Stimulated activated CD8-positive, alpha-beta memory T cell treated with anti-CD3 and anti-CD28 coated beads, Interleukin-7, amount 100 ng/mL, for 1 hour (primary cell): ENCODE measurements around the gene LMAN2.
"Not testable (repeated sequence)": the region's sequence is repeated elsewhere in the genome, so short reads cannot be mapped to it uniquely, and the experiment has no call there.

ENCODE experiments used
- DNase-seq, 2 donors: peaks; one replicate each; pipeline ENCODE4 v3.0.0-alpha.2; 2020; ENCODE audit warnings: low read depth in 2 of 2

Gene LMAN2

DNA sequence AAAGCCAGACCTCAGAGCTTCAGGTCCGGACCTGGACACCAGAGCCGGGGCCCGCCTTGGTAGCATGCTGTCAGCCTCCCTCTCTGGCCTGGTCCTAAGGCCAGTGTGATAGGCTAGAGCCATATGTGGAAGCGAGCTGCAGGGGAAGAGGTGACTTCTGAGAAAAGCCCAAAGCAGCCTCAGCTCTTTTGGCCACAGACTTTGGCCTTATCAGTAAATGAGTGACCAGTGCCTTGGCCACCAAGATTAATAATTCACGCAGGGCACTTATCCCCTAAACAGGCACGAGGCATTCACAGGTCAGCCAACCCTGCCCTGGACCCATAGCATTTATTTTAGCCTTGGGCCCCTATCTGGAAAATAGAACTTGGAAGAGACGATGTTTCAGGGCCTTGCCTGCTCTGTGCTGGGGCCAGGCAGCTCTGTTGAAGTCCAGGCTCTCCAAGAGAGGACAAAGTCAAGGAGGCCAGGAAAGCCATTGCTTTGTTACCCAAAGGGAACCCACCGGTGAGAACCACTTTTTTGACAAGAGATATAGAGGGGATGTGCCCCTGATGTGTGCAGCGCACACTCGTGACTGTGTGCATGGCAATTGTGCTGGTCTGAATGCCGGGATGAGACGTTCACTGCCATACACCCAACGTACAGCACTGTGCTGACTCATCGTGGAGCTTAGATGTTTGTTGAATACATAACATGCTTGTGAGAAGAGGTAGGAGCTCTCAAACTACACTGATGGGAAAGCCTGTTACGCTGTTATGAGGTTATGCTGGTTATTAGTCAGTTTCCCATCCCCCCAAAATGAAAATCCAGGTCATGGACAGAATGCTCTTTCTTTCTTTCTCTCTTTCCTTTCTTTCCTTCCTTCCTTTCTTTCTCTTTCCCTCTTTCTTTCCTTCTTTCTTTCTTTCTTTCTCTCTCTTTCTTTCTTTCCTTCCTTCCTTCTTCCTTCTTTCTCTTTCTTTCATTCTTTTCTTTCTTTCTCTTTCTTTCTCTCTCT is 27.7 kb upstream of the LMAN2 start:
- DNase-seq: no peak

DNA sequence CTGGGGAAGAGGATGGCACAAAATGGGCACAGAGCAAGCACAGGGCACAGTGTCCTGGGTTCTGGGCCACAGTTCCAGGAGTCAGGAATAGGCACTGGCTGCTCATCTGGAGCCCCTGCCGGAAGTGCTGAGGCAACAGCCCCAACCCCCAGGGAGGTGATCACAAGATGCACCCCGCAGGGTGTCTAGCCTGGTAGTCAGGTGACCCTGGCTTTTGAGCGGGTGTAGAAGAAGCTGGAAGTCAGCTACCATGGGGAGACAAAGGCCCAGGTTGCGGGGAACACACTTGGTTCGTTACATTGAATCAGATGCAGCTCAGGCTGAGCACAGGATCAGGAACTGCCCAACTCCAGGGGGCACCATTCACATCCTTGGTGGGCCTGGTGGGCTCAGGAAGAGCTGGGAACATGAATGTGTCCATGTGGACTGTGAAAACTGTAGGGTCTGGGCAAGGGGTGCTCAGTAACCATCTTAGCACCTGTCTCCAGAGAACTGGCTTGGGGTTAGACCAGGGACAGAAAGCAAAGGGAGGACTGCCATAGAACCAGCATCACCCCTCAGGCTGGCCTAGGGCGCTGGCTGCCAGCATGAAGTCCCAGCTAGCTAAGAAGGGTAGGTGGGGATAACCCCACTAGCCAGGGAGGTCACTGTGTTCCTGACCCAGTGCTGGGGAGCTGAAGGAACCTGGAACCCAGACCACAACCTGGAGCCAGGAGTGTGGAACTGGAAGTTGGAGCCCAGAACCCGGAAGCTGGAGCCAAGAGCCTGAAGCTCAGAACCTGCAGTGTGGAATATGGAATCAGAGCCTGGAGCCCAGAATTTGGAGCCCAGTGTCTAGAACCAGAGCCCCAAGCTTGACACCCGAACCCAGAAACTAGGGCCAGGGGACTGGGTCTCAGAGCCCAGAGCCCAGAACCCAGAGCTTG is 26.6 kb upstream of the LMAN2 start:
- no peak for DNase-seq

DNA sequence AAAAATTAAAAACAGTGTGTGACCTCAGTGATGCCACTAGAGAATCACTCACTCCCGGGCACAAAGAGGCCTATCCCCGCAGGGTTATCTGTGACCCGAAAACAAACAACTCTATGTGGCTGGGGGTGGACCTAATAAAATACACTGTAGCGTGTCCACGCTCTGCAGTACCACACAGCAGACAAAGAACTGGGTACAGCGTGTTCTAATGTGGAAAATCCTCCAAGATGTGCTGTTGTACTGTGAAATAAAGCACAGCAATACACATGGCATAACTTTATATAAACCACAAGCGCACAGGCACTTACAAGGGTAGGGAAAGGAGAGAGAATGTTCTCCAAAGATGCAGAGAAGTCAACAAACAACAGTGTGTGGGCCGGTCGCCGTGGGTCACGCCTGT is 24.6 kb upstream of the LMAN2 start:
- no peak for DNase-seq

DNA sequence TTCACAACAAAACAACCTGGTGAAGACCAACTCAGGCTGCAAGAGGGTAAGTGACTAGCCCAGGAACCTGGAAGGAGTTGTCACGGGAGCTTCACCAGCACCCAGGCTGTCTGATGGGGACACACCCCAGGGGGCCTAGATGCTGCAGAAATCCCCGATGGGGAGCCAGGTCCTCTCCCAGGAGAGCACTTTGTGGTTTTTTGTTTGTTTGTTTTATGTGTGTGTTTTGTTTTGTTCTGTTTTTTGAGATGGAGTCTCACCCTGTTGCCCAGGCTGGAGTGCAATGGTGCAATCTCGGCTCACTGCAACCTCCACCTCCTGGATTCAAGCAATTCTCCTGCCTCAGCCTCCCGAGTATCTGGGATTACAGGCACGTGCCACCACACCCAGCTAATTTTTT is 24.0 kb upstream of the LMAN2 start:
- not testable (repeated sequence) for DNase-seq

DNA sequence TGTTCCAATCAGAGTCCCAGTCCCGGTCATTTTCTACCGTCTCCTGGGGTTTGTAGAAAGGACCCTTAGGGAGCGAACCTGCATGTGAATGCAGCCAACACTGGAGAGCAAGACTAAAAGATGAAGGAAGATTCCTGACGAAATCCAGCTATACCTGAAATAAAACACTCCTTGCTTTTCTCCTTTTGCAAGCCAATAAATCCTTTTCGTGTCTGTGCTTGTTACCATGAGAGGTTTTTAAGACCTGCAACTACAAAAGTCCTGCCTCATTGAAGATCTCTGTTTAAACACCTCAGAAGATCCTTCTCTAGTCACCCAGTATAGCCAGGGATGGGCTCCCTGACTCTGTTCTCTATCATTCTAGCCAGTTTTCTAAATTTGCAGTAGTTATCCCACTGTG is 22.7 kb upstream of the LMAN2 start:
- DNase-seq: no peak

DNA sequence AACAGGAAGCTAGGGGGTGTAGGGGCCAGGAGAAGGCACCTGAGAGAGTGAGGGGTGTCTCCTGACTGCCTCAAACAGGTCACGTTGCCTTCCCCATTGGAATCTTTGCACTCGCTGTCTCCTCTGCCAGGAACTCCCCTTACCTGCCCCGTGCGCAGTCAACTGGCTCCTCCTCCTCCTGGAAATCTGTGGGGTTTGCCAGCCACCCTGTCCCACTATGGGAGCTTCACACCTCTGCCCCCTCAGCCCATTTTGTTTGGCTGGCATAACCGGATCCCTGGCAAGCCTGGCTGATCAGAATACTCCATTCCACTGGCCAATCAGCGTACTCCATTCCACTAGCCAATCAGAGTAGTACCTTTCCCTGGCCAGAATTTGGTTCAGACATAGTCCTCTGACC is 22.3 kb upstream of the LMAN2 start:
- DNase-seq: no peak

DNA sequence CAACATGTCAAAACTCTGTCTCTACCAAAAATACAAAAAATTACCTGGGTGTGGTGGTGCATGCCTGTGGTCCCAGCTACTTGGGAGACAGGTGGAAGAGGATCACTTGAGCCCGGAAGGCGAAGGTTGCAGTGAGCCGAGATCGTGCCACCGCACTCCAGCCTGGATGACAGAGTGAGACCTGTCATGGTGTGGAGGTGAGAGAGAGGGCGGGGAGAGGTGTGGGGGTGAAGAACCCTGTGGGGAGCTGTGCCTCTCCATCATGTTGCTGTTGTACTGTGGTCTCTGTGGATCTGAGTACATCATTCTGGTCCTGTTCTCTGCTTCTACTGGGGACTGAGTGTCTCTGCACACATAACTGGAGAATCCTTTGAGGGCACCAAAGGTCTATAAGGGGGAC is 21.4 kb upstream of the LMAN2 start:
- DNase-seq: no peak

DNA sequence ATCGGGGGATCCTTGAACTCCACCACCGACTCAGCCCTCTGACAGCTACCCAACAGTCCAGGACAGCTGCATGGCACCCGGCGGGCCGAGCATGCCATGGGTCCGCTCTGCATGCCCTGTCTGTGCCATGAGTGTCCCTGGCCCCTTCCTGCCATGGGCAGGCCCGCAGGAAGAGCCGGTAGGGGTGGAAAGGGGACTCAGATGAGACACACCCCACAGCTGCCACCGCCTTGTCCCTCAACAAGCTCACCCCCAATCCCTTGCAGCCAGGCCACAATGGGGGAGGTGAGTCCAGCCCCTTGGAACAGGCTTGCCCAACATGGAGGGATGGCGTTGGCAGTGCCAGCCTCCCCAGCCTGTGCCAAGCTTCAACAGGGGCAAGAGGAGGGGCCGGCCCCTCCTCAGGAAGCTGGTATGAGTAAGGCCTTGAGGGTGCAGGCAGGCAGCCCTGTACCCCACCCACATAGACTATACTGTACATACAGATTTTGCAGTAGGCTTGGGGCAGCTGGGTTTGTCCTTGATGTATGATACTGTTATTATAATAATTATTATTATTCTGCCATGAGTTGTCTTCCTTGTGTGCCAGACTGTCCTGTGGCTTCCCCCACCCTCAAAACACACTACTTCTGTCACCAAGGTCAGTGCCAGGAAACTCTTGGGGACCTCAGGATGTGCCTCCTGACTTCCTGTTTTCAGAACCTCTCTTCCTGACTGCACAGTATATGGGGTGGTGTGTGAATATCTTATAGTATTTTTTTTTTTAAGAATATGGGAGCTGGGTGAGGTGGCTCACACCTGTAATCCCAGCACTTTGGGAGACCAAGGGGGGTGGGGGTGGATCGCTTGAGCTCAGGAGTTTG is 20.8 kb upstream of the LMAN2 start:
- no peak for DNase-seq

DNA sequence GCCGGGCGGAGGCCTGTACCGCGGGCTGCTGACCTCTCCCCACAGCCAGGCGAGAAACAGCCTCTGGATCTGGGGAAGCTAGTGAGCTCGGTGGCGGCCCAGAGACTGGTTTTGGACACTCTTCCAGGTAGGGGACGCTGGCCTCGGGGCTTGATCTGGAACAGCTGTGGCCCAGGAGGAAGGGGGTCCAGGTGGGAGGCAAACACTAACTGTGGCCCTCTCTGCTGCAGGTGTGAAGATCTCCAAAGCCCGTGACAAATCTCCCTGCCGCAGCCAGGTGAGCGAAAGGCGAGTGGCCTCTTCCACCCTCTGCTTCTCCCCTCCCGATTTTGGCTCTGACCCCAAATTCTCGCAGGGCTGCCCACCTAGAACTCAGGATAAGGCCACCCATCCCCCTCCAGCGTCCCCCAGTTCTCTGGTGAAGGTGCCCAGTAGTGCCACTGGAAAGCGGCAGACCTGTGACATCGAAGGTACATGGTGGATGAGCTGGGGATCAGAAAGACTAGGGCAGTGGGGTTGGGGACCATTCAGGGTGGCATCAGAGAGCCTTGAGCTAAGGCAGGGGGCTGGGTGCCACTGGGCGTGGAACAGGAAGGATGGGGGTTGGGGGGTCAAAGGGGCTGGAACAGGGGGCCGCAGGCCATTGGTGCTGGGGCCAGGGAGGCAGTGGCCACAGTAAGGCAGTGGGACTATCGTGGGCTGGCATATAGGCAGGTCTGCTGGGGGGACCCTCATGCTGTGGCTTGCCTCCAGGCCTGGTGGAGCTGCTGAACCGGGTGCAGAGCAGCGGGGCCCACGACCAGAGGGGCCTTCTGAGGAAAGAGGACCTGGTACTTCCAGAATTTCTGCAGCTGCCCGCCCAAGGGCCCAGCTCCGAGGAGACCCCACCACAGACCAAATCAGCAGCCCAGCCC is 19.9 kb upstream of the LMAN2 start:
- DNase-seq: no peak

DNA sequence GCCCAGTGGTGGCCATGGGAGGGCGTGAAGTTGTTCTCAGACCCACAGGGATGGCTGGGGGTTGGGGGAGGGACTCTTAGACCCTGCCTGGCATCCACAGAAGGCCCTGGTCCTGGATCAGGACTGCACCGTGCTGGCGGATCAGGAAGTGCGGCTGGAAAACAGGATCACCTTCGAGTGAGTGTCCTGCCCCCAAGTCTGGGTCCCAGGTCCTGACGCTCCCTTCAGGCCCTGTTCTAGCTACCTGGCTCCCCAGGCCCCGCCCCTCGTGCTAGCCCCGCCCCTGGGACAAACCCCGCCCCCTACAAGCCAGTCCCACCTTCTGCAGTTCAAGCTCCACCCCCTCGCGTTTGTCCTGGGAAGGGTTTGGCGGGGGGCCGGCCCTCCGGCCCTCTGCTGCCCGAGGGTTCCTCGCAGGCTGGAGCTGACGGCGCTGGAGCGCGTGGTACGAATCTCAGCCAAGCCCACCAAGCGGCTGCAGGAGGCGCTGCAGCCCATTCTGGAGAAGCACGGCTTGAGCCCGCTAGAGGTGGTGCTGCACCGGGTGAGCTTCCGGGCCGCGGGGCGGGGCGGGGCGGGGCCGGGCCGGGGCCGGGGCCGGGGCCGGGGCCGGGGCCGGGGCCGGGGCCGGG is 19.1 kb upstream of the LMAN2 start:
- peak in 1 of 2 donors; percentile 30 for DNase-seq

DNA sequence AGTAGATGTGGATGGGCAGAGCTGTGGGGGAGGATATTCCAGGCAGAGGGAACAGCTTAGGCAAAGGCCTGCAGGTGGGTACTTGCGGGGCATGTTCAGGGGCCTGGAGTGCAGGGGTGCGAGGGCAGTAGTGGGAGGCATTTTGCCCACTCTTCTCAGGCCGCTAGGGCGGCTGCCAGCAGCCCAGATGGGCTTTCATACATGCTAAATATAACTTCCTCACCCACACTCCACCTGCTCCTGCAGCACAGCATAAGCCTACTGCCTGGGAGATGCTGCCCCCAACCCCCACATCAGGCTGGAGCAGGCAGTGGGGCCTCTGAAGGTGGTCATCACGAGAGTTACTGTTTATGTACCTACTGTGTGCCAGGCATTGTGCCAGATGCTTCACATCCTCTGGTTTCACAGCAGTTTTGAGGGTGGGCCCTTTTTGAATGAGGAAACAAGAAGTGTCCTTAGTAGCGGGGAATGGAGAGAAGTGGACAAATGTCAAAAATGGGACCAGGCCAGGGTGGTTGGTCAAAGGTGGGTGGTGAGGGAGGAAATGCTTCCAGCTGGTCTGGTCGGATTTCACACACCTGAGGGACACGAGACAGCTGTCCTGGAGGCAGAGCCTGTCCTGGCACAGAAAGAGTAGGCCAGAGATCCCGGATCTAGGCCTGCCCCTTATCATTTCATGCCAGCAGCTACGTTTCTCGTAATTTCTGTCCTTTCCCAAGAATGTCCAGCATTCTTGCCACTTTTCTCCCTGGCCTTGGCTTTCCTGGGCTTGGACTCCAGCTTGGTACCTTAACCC is 18.4 kb upstream of the LMAN2 start:
- DNase-seq: no peak

DNA sequence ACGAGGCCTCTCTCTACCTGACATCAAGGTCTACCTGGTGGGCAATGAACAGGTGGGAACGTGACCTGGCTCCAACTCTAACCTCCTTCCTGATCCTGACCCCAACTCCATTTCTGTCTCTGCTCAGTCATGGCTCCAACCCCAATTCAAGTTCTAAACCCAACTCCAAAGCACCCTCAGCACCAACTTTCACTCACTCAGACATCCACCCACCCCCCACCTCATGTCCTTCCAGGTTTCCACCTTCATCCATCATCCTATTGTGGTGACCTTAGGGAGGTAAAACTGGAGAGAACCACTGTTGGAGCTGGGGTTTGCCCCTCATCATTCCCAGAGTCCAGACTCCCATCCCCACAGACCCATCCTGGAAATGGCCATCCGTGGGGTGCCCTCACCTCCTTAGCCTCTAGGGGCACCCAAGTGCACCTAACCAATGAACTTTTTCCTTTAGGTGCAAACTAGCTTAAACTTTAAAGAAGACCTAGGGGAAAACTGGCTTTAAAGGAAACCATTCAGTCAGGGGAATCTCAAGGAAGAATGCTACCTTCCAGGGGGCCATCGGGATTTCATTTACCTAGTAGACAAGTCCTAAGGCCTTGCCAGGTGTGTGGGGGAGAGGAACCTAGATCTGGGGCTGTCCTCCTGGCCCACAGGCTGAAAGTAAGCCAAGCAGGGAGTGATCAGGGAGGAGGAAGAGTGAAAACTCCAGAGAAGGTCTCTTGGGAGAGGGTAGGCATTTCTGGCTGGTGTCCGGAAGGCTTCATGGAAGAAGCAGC is 17.6 kb upstream of the LMAN2 start:
- DNase-seq: no peak

DNA sequence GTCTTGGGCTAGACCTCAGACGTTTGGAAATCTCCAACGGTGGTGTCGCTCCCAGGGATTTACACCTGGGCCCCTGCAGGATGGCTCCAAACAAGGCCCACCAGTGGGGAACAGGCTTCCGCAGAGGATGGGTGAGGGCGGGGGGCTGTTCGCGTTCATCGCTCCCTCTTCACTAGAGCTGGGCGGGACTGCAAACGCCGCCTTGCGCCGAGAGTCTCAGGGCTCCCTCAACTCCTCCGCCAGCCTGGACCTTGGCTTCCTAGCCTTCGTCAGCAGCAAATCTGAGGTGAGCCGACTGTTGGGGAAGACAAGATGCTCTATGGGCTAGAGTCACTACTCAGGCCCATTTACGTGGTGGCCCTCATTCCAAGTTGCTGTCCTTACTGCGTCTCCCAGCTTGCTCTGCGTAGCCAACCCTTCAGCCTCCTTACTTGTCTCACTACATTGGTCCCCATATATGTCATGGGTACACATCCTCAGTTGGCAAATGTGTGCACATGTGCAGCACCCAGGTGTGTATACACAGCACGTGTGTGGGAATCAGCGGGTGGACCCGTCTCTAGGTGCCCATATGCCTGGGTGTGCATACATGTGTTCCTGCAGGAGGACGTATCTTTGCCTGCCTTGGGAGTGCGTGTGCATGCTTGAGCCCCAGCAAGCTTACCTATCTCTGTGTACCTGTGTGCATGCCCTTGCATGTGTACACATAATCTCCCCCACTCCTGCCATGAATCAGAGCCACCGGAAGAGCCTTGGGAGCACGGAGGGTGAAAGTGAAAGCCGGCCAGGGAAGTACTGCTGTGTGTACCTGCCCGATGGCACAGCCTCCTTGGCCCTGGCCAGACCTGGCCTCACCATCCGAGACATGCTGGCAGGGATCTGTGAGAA is 16.8 kb upstream of the LMAN2 start:
- DNase-seq: no peak

DNA sequence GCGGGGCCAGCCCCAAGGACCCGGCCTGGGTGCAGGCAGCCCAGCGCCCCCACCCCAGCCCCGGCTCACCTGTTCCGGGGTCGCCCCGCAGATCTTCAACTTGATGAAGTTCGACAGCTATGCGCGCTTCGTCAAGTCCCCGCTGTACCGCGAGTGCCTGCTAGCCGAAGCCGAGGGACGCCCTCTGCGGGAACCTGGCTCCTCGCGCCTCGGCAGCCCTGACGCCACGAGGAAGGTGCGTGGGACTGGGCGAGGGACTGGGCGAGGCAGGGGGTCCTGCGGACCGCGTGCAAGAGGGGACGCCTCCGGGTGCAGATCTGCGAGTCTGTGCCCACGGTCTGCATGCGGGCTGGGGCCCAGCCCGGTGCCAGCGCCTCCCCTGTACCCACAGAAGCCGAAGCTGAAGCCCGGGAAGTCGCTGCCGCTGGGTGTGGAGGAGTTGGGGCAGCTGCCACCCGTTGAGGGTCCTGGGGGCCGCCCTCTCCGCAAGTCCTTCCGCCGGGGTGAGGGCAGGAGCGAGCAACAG is 15.9 kb upstream of the LMAN2 start:
- no peak for DNase-seq

DNA sequence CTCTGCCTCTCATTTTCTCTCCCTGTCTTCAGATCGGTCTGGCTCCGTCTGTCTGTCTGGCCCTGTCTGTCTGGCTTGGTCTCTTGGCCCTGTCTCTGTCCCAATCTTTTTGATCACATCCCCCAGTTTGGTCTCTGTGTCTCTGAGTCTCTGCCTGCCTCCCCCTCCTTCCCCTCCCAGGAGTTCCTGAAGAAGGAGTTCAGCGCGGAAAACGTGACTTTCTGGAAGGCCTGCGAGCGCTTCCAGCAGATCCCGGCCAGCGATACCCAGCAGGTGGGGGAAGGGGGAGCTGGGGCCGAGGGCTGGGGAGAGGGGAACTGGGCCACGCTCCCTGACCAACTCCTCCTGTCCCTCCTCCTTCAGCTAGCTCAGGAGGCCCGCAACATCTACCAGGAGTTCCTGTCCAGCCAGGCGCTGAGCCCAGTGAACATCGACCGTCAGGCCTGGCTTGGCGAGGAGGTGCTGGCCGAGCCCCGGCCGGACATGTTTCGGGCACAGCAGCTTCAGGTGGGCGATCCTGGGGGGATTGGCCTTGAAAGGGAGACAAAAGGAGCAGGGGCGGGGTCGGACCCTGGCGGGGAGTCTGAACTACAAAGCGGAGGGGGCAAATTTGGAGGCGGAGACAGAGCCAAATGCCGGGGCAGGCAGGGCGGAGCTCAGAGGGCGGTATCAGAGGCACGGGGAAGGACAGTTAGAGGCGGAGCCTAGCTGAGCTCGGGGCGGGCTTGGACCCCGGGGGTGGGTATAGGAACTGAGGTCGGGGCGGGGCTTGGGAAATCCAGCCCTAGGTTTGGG is 15.3 kb upstream of the LMAN2 start:
- DNase-seq: no peak

DNA sequence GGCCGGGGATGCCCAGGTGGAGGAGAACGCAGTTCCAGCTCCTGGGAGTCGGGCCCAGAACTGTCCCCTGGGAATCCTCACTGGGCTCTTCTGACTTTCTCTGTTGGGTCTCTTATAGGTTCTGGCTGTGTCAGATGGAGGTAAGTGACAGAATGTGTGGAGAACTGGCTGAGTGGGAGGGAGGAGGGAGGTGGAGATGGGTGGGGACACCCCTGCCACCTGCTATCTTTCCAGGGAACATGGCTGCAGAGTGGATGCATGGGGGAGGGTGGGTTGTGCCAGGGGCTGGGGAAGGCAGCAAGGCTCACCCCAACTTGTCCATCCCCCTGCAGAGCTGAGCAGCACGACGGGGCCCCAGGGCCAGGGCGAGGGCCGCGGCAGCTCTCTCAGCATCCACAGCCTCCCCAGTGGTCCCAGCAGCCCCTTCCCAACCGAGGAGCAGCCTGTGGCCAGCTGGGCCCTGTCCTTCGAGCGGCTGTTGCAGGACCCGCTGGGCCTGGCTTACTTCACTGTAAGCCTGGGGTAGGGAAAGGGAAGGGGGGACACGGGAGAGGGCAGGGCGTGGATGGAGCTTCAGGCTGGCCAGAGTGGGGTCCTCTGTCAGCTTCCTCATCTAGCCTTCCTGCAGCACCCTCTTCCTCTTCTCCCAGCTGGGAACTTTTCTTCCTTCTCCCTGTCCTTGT is 14.5 kb upstream of the LMAN2 start:
- DNase-seq: no peak
